GM12878 (cell line): ENCODE data around the gene ARHGEF11. TPM values are rescaled to one million over a fixed set of nuclear protein-coding genes. Genes with fewer than 3 reads are reported as not detected.
A peak's percentile ranks its signal among the peaks of the same experiment; 100 is the strongest.

Source experiments
- ATAC-seq: fragments of 200-7000 bp; cut with Tn5 transposase; 3 replicates; pipeline ENCODE4 v1.9.1; 2020; ENCODE audit warnings: mild to moderate bottlenecking, moderate library complexity
- BruUV-seq: library from RNA; stranded (reverse); fragments of 400-500 nt; replicated peaks from 2 replicates; lab custom pipeline; 2021; lab: Mats Ljungman, UMichigan
- CTCF ChIA-PET: fragments of 300-600 bp; sonication (Branson Sonifier 250); formaldehyde crosslinking; extraction: SDS; loops from one replicate; lab custom pipeline; 2021; ENCODE audit warnings: inconsistent platforms; lab: Yijun Ruan, JAX
- POLR2A ChIA-PET: fragments of 350-600 bp; formaldehyde crosslinking; extraction: SDS; loops from one replicate; lab custom pipeline; 2021; ENCODE audit warnings: inconsistent platforms; lab: Charles Lee
- RAD21 ChIA-PET: fragments of 300-600 bp; sonication (Branson Sonifier 250); formaldehyde crosslinking; loops from one replicate; lab custom pipeline; 2023; ENCODE audit warnings: antibody characterized with exemption; ENCODE audit not compliant: unreplicated experiment; lab: Charles Lee
- SMC1A ChIA-PET: fragments of 300-600 bp; sonication (Branson Sonifier 250); formaldehyde crosslinking; loops from one replicate; lab custom pipeline; 2023; ENCODE audit not compliant: unreplicated experiment, uncharacterized antibody; lab: Charles Lee
- DNase-seq: peaks from one replicate; pipeline ENCODE4 v3.0.0-alpha.2; 2011; ENCODE audit warnings: low read depth, low spot score
- FAIRE-seq: peaks from 3 replicates; lab custom pipeline; 2011; peaks lifted over from hg19 to GRCh38; lab: Jason Lieb, UNC
- H2AFZ ChIP-seq: 2 replicates; pipeline ENCODE4 v1.6.0; 2011; ENCODE audit warnings: low read depth, low read length, control low read depth; ENCODE audit not compliant: control insufficient read depth
- H3K27ac ChIP-seq: 2 replicates; pipeline ENCODE4 v1.5.1; 2011; ENCODE audit warnings: control low read depth; ENCODE audit not compliant: control insufficient read depth, insufficient read depth
- H3K27me3 ChIP-seq, 2 experiments: replicated peaks in 1 of 2; 2 replicates each; pipeline versions ENCODE4 v1.6.0 to v1.6.1; 2011; ENCODE audit warnings: low read length in 1 of 2; ENCODE audit not compliant: control insufficient read depth in 2 of 2, insufficient read depth in 2 of 2
- H3K36me3 ChIP-seq, 2 experiments: 2 replicates each; pipeline ENCODE4 v1.5.1; 2011; ENCODE audit warnings: low read length in 1 of 2; ENCODE audit not compliant: control insufficient read depth in 2 of 2, insufficient read depth in 2 of 2
- H3K4me1 ChIP-seq: 2 replicates; pipeline ENCODE4 v1.6.1; 2011; ENCODE audit warnings: mild to moderate bottlenecking, low read length, moderate library complexity, mixed read lengths; ENCODE audit not compliant: control insufficient read depth, insufficient read depth
- H3K4me2 ChIP-seq: 2 replicates; pipeline ENCODE4 v1.6.0; 2011; ENCODE audit warnings: control low read depth; ENCODE audit not compliant: control insufficient read depth, insufficient read depth
- H3K4me3 ChIP-seq: fragments of 200-600 bp; sonication (generic); 2 replicates; pipeline ENCODE4 v1.5.1; 2016
- H3K79me2 ChIP-seq: 2 replicates; pipeline ENCODE4 v1.6.0; 2011; ENCODE audit warnings: low read length; ENCODE audit not compliant: control insufficient read depth, insufficient read depth
- H3K9ac ChIP-seq: 2 replicates; pipeline ENCODE4 v1.8.0; 2011; ENCODE audit warnings: low read length, control low read depth, mixed read lengths; ENCODE audit not compliant: control insufficient read depth, insufficient read depth
- H3K9me3 ChIP-seq: replicated peaks from 3 replicates; pipeline ENCODE4 v1.5.1; 2011; ENCODE audit warnings: mild to moderate bottlenecking, low read length; ENCODE audit not compliant: control insufficient read depth, insufficient read depth
- H4K20me1 ChIP-seq: 2 replicates; pipeline ENCODE4 v1.6.0; 2011; ENCODE audit not compliant: control insufficient read depth, insufficient read depth
- NBN ChIP-seq: fragments of 450-650 bp; IDR thresholded peaks from 2 replicates; pipeline ENCODE4 v1.6.1; 2016
- NR2C2 ChIP-seq: IDR thresholded peaks from 2 replicates; pipeline ENCODE4 v1.6.1; 2011; ENCODE audit warnings: borderline replicate concordance, low read depth; ENCODE audit not compliant: control insufficient read depth, insufficient read length
- RFX5 ChIP-seq: IDR thresholded peaks from 2 replicates; pipeline ENCODE4 v1.6.1; 2011; ENCODE audit warnings: low read depth, low read length, improper control_type of control experiment
- SMC3 ChIP-seq: IDR thresholded peaks from 2 replicates; pipeline ENCODE4 v1.6.1; 2011; ENCODE audit warnings: low read length, improper control_type of control experiment, borderline replicate concordance
- YY1 ChIP-seq: IDR thresholded peaks from 2 replicates; pipeline ENCODE4 v1.6.1; 2011; ENCODE audit warnings: low read depth, mild to moderate bottlenecking, low read length
- ZNF24 ChIP-seq: fragments of 450-650 bp; IDR thresholded peaks from 2 replicates; pipeline ENCODE4 v1.6.1; 2017; ENCODE audit warnings: antibody characterized with exemption, mild to moderate bottlenecking
- WGBS: methylation state at CpG from one replicate; pipeline ENCODE4 v1.1.6; 2016; ENCODE audit warnings: low lambda C conversion rate; ENCODE audit not compliant: insufficient replicate concordance, insufficient coverage; ENCODE audit errors: missing lambda C conversion rate; 5-methylcytosine and 5-hydroxymethylcytosine counted together
- in situ Hi-C: fragments of 300-500 bp; cut with MboI; formaldehyde crosslinking; loops from 9 replicates; pipeline ENCODE4 v1.14.3; 2018; ENCODE audit warnings: mixed read lengths
- intact Hi-C: fragments of 100-400 bp; cut with micrococcal nuclease; formaldehyde crosslinking; loops from one replicate; pipeline ENCODE4 v1.14.2; 2022; ENCODE audit not compliant: unreplicated experiment
- polyA plus RNA-seq, 11 experiments: library from polyadenylated mRNA; depleted of rRNA in 4 of 11; unstranded in 6 of 11; stranded (reverse) in 5 of 11; fragments of >200 nt; fragmentation: Nextera tagmentation in 4 of 11; fragmentation: Illumina TruSeq in 1 of 11; extraction: Ambion mirVana in 4 of 11; extraction: Trizol in 1 of 11; gene quantifications; 1 replicate in 1 of 11; 2 replicates in 10 of 11; pipeline versions ENCODE4 v1.2.1 to v1.2.3, GENCODE V29; 2011 to 2016; ENCODE audit warnings: inconsistent platforms in 2 of 11, missing spikeins in 2 of 11, low read depth in 1 of 11
- total RNA-seq, 4 experiments: library from RNA; depleted of rRNA in 3 of 4; stranded (reverse); fragments of >200 nt in 3 of 4; fragmentation: Illumina TruSeq in 1 of 4; extraction: Trizol in 1 of 4; gene quantifications; 2 replicates each; pipeline versions ENCODE4 v1.2.1 to v1.2.3, GENCODE V29; 2013 to 2021
- TF ChIP-seq, protein P1 (sequence below): fragments of 450-650 bp; IDR thresholded peaks from 2 replicates; pipeline ENCODE4 v1.6.1; 2016; ENCODE audit warnings: mild to moderate bottlenecking, moderate library complexity, borderline replicate concordance

ARHGEF11 gene
- total and polyA plus RNA-seq, 10 of the 15 experiments (the other 5 are each of a cell fraction or from before 2014, with no cell fraction given), result 0.05 to 12.7 (median 1.8) TPM

DNA sequence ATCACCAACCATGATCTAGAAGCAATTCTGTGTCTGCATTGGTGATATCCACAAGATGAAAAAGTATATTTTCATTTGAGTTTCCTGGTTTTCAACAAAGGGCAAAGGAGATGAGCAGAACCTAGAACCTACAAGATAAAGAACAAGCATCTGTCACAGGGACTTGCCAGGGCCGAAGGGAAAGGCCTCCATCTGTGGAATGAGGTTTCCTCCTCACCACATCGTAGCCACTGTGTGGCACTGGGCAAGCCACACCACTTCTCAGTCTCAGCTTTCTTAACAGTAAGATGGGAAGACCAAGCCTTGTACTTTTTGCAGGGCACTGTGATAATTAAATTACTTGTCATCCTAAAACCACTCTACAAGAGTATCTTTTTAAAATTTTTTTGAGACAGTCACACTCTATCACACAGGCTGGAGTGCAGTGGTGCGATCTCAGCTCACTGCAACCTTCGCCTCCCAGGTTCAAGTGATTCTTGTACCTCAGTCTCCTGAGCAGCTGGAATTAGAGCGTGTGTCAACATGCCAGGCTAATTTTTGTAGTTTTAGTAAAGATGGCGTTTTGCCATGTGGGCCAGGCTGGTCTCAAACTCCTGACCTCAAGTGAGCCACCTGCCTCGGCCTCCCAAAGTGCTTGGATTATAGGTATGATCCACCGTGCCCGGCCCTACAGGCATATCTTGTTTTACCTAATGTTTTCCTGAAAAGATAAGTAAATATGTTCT, 45.8 kb downstream of the ARHGEF11 start:
- ChIA-PET SMC1A (interaction anchor here (1.3 to 2.1 kb wide), 2 partner anchors 14 to 41 kb away, joined by 4 read pairs; no protein-coding TSS in a partner anchor), POLR2A (no interaction called here), RAD21 (interaction anchor here (1.3 kb wide), 1 partner anchor 75 kb away, joined by 5 read pairs; no protein-coding TSS in a partner anchor), CTCF (interaction anchor here (1.2 to 2.5 kb wide), 2 partner anchors 75 to 89 kb away, joined by 3 to 7 read pairs; no protein-coding TSS in a partner anchor)
- no peak overlapping the region for H3K4me2 ChIP-seq
- in situ Hi-C loops (no loop called here), intact Hi-C loops (no loop called here)
- no peak overlapping the region for H3K27ac ChIP-seq
- no peaks in the 10 kb centered on the region; the same call in 1 of the 2 replicates for H3K79me2 ChIP-seq
- H3K36me3 ChIP-seq, result no peaks in the 10 kb centered on the region
- ATAC-seq (peak; percentile 64), FAIRE-seq (no peak), DNase-seq (no peak)
- WGBS, result 57% methylated on average over 9 of the region's 9 CpGs
- TF ChIP-seq, protein P1, sequence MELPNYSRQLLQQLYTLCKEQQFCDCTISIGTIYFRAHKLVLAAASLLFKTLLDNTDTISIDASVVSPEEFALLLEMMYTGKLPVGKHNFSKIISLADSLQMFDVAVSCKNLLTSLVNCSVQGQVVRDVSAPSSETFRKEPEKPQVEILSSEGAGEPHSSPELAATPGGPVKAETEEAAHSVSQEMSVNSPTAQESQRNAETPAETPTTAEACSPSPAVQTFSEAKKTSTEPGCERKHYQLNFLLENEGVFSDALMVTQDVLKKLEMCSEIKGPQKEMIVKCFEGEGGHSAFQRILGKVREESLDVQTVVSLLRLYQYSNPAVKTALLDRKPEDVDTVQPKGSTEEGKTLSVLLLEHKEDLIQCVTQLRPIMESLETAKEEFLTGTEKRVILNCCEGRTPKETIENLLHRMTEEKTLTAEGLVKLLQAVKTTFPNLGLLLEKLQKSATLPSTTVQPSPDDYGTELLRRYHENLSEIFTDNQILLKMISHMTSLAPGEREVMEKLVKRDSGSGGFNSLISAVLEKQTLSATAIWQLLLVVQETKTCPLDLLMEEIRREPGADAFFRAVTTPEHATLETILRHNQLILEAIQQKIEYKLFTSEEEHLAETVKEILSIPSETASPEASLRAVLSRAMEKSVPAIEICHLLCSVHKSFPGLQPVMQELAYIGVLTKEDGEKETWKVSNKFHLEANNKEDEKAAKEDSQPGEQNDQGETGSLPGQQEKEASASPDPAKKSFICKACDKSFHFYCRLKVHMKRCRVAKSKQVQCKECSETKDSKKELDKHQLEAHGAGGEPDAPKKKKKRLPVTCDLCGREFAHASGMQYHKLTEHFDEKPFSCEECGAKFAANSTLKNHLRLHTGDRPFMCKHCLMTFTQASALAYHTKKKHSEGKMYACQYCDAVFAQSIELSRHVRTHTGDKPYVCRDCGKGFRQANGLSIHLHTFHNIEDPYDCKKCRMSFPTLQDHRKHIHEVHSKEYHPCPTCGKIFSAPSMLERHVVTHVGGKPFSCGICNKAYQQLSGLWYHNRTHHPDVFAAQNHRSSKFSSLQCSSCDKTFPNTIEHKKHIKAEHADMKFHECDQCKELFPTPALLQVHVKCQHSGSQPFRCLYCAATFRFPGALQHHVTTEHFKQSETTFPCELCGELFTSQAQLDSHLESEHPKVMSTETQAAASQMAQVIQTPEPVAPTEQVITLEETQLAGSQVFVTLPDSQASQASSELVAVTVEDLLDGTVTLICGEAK, result no peak
- TF ChIP-seq ZNF24 (no peak), RFX5 (no peak), NR2C2 (no peak), YY1 (no peak), SMC3 (no peak), NBN (no peak)
- no peak overlapping the region for H3K9ac ChIP-seq
- no peaks in the 10 kb centered on the region for H3K9me3 ChIP-seq
- H3K4me1 ChIP-seq, result no peaks in the 10 kb centered on the region
- no peaks in the 10 kb centered on the region for H3K27me3 ChIP-seq
- BruUV-seq, result no TSS peak
- no peak overlapping the region for H3K4me3 ChIP-seq
- no peaks in the 10 kb centered on the region; the same call in 1 of the 2 replicates for H4K20me1 ChIP-seq
- no peak overlapping the region for H2AFZ ChIP-seq
